T-helper 2 cell treated with Interferon-gamma antibody and Interleukin-4, amounts not matched to agents 5 μg/mL and 100 μg/mL, for 36 hours (primary cell): Measurements from ENCODE around the gene DNM1.
A peak's percentile ranks its signal among the peaks of the same experiment; 100 is the strongest.

Source experiments
- DNase-seq: peaks from one replicate; pipeline ENCODE4 v3.0.0; 2021; ENCODE audit warnings: low spot score
- H3K27ac Mint-ChIP-seq: one replicate; pipeline ENCODE4 v1.8.0; 2021; ENCODE audit warnings: mild to moderate bottlenecking, mixed read lengths
- H3K27me3 Mint-ChIP-seq: one replicate; pipeline ENCODE4 v1.8.0; 2021; ENCODE audit warnings: low read depth, mixed read lengths
- H3K36me3 Mint-ChIP-seq: one replicate; pipeline ENCODE4 v1.8.0; 2021; ENCODE audit warnings: low read depth, mixed read lengths
- H3K4me1 Mint-ChIP-seq: one replicate; pipeline ENCODE4 v1.8.0; 2021; ENCODE audit warnings: low read depth, mixed read lengths
- H3K4me3 Mint-ChIP-seq: one replicate; pipeline ENCODE4 v1.8.0; 2022; ENCODE audit warnings: mild to moderate bottlenecking, moderate library complexity, mixed read lengths
- H3K9me3 Mint-ChIP-seq: one replicate; pipeline ENCODE4 v1.8.0; 2021; ENCODE audit warnings: mixed read lengths

Gene DNM1

GRCh38 chr9:128293091-128293490, 89.9 kb downstream of the DNM1 start:
- peaks cover 3% of the 10 kb centered on the region for H3K4me1 Mint-ChIP-seq
- H3K36me3 Mint-ChIP-seq: peaks cover 2% of the 10 kb centered on the region
- DNase-seq: no peak
- no peak overlapping the region for H3K4me3 Mint-ChIP-seq
- no peaks in the 10 kb centered on the region for H3K9me3 Mint-ChIP-seq
- H3K27ac Mint-ChIP-seq: no peak overlapping the region
- no peaks in the 10 kb centered on the region for H3K27me3 Mint-ChIP-seq

- Mint-ChIP-seq H3K4me1 (peaks cover 3% of the 10 kb centered on the region), H3K36me3 (no peaks in the 10 kb centered on the region), H3K27ac (no peak overlapping the region), H3K9me3 (no peaks in the 10 kb centered on the region), H3K4me3 (no peak overlapping the region), H3K27me3 (no peaks in the 10 kb centered on the region)
- no peak for DNase-seq
Observed at GRCh38 chr9:128294142-128294541, 91.0 kb downstream of the DNM1 start.

- no peak for DNase-seq
- H3K27ac Mint-ChIP-seq: no peak overlapping the region
Observed at GRCh38 chr9:128296340-128297220, 93.4 kb downstream of the DNM1 start.

GRCh38 chr9:128297221-128297773, 94.1 kb downstream of the DNM1 start:
- H3K36me3 Mint-ChIP-seq: no peaks in the 10 kb centered on the region
- no peaks in the 10 kb centered on the region for H3K27me3 Mint-ChIP-seq
- no peaks in the 10 kb centered on the region for H3K9me3 Mint-ChIP-seq
- no peak overlapping the region for H3K4me3 Mint-ChIP-seq
- H3K27ac Mint-ChIP-seq: peak overlapping the region; percentile 31
- DNase-seq: no peak
- peaks cover 3% of the 10 kb centered on the region for H3K4me1 Mint-ChIP-seq

More at GRCh38 chr9:128296340-128297220, 93.4 kb downstream of the DNM1 start:
- Mint-ChIP-seq H3K27me3 (no peaks in the 10 kb centered on the region), H3K9me3 (no peaks in the 10 kb centered on the region), H3K4me3 (no peak overlapping the region), H3K4me1 (peaks cover 3% of the 10 kb centered on the region), H3K36me3 (no peaks in the 10 kb centered on the region)

GRCh38 chr9:128298535-128299482, 95.6 kb downstream of the DNM1 start:
- H3K4me1 Mint-ChIP-seq: peaks cover 3% of the 10 kb centered on the region
- H3K27ac Mint-ChIP-seq: no peak overlapping the region
- no peaks in the 10 kb centered on the region for H3K9me3 Mint-ChIP-seq
- H3K36me3 Mint-ChIP-seq: no peaks in the 10 kb centered on the region
- DNase-seq: no peak
- no peak overlapping the region for H3K4me3 Mint-ChIP-seq
- no peaks in the 10 kb centered on the region for H3K27me3 Mint-ChIP-seq

GRCh38 chr9:128304136-128304970, 101.2 kb downstream of the DNM1 start:
- no peak overlapping the region for H3K4me3 Mint-ChIP-seq
- H3K27ac Mint-ChIP-seq: no peak overlapping the region
- no peaks in the 10 kb centered on the region for H3K27me3 Mint-ChIP-seq
- no peaks in the 10 kb centered on the region for H3K9me3 Mint-ChIP-seq
- H3K4me1 Mint-ChIP-seq: no peaks in the 10 kb centered on the region
- DNase-seq: no peak
- peaks cover 2% of the 10 kb centered on the region for H3K36me3 Mint-ChIP-seq
